Activated CD4-positive, alpha-beta T cell treated with anti-CD3 and anti-CD28 coated beads, Interleukin-2, amount 10 ng/mL, durations not matched to agents 7 days and 5 days (primary cell): Measurements from ENCODE around the gene LGALS9. TPM values are rescaled to one million over a fixed set of nuclear protein-coding genes. Genes with fewer than 3 reads are reported as not detected.
A peak's percentile ranks its signal among the peaks of the same experiment; 100 is the strongest.

Source experiments
- CTCF ChIA-PET: fragments of 350-600 bp; sonication (Branson Sonifier 250); formaldehyde crosslinking; loops from one replicate; lab custom pipeline; 2021; ENCODE audit warnings: antibody characterized with exemption; lab: Charles Lee
- POLR2A ChIA-PET: fragments of 350-600 bp; sonication (Branson Sonifier 250); formaldehyde crosslinking; loops from one replicate; lab custom pipeline; 2021; ENCODE audit warnings: antibody characterized with exemption; lab: Charles Lee
- DNase-seq: peaks from one replicate; pipeline ENCODE4 v3.0.0-alpha.2; 2020
- H3K27ac Mint-ChIP-seq: one replicate; pipeline ENCODE4 v1.8.0; 2021; ENCODE audit warnings: mild to moderate bottlenecking, moderate library complexity, mixed read lengths
- H3K27me3 Mint-ChIP-seq: one replicate; pipeline ENCODE4 v1.8.0; 2021; ENCODE audit warnings: mixed read lengths
- H3K36me3 Mint-ChIP-seq: one replicate; pipeline ENCODE4 v1.8.0; 2021; ENCODE audit warnings: low read depth, mixed read lengths
- H3K4me1 Mint-ChIP-seq: one replicate; pipeline ENCODE4 v1.8.0; 2021; ENCODE audit warnings: mixed read lengths
- H3K4me3 Mint-ChIP-seq: one replicate; pipeline ENCODE4 v1.8.0; 2021; ENCODE audit warnings: mild to moderate bottlenecking, moderate library complexity, mixed read lengths
- H3K9me3 Mint-ChIP-seq: one replicate; pipeline ENCODE4 v1.8.0; 2021; ENCODE audit warnings: mixed read lengths
- total RNA-seq, 2 experiments: library from RNA; stranded (reverse); gene quantifications; one replicate each; pipeline ENCODE4 v1.2.3, GENCODE V29; 2021

LGALS9 gene
- total RNA-seq, result 100 to 1,000 TPM; 223 to 233 TPM

- ChIA-PET CTCF (interaction anchor here (1.5 to 2.4 kb wide), 4 partner anchors 9 to 28 kb away, joined by 3 to 9 read pairs (median 6); no protein-coding TSS in a partner anchor), POLR2A (interaction anchor here (1.2 kb wide), 1 partner anchor 149 kb away, joined by 3 read pairs; no protein-coding TSS in a partner anchor)
- H3K36me3 Mint-ChIP-seq, result peaks cover 35% of the 10 kb centered on the region
- no peaks in the 10 kb centered on the region for H3K27me3 Mint-ChIP-seq
- peak within 1 kb of the TSS; percentile 94 for H3K4me3 Mint-ChIP-seq
- peaks cover 65% of the 10 kb centered on the region for H3K4me1 Mint-ChIP-seq
- H3K9me3 Mint-ChIP-seq, result no peaks in the 10 kb centered on the region
- DNase-seq, result peak; percentile 63
- peak within 1 kb of the TSS; percentile 94 for H3K27ac Mint-ChIP-seq
Observed at GRCh38 chr17:27630607-27631410, at the start of gene LGALS9. Gene LGALS9, plus strand, starts transcription at chr17:27631188. Its CDS starts 78 bp downstream, at chr17:27631266.

DNA sequence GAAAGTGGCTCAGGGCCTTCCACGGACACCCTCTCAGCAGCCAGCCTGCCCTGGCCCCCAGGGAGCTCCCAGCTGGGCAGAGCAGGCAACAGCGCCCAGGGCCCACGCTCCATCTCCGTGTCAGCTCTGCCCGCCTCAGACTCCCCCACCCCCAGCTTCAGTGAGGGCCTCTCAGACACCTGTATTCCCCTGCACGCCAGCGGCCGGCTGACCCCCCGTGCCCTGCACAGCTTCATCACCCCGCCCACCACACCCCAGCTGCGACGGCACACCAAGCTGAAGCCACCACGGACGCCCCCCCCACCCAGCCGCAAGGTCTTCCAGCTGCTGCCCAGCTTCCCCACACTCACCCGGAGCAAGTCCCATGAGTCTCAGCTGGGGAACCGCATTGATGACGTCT is 48.3 kb upstream of the LGALS9 start:
- Mint-ChIP-seq H3K4me1 (peaks cover 39% of the 10 kb centered on the region), H3K27me3 (no peaks in the 10 kb centered on the region), H3K36me3 (peaks cover 2% of the 10 kb centered on the region), H3K4me3 (no peak overlapping the region), H3K27ac (no peak overlapping the region), H3K9me3 (no peaks in the 10 kb centered on the region)
- DNase-seq, result no peak
- ChIA-PET CTCF (interaction anchor here (0.6 kb wide), 1 partner anchor 18 kb away, joined by 3 read pairs; no protein-coding TSS in a partner anchor), POLR2A (interaction anchor here (0.6 kb wide), 1 partner anchor 111 kb away, joined by 4 read pairs; no protein-coding TSS in a partner anchor)

GRCh38 chr17:27585153-27585681 is 45.8 kb upstream of the LGALS9 start:
- Mint-ChIP-seq H3K27me3 (no peaks in the 10 kb centered on the region), H3K9me3 (no peaks in the 10 kb centered on the region), H3K4me1 (peaks cover 16% of the 10 kb centered on the region), H3K36me3 (no peaks in the 10 kb centered on the region), H3K27ac (peak overlapping the region; percentile 25), H3K4me3 (no peak overlapping the region)
- DNase-seq, result no peak
- ChIA-PET CTCF (interaction anchor here (1.6 kb wide), 1 partner anchor 10 kb away, joined by 7 read pairs; no protein-coding TSS in a partner anchor), POLR2A (no interaction called here)

GRCh38 chr17:27585792-27586191 is 45.2 kb upstream of the LGALS9 start:
- no peak overlapping the region for H3K4me3 Mint-ChIP-seq
- no peak for DNase-seq
- no peaks in the 10 kb centered on the region for H3K27me3 Mint-ChIP-seq
- peaks cover 12% of the 10 kb centered on the region for H3K4me1 Mint-ChIP-seq
- ChIA-PET CTCF (interaction anchor here (1.6 kb wide), 1 partner anchor 10 kb away, joined by 7 read pairs; no protein-coding TSS in a partner anchor), POLR2A (no interaction called here)
- H3K27ac Mint-ChIP-seq, result no peak overlapping the region
- no peaks in the 10 kb centered on the region for H3K36me3 Mint-ChIP-seq
- H3K9me3 Mint-ChIP-seq, result no peaks in the 10 kb centered on the region

GRCh38 chr17:27586203-27586721 is 44.7 kb upstream of the LGALS9 start:
- DNase-seq, result no peak
- ChIA-PET POLR2A (no interaction called here), CTCF (interaction anchor here (1.1 to 1.6 kb wide), 3 partner anchors 9 to 232 kb away, joined by 4 to 7 read pairs (median 4); no protein-coding TSS in a partner anchor)
- H3K4me1 Mint-ChIP-seq, result peaks cover 8% of the 10 kb centered on the region
- no peak overlapping the region for H3K4me3 Mint-ChIP-seq
- H3K27ac Mint-ChIP-seq, result no peak overlapping the region
- H3K27me3 Mint-ChIP-seq, result no peaks in the 10 kb centered on the region
- H3K36me3 Mint-ChIP-seq, result no peaks in the 10 kb centered on the region
- H3K9me3 Mint-ChIP-seq, result no peaks in the 10 kb centered on the region

- peaks cover 3% of the 10 kb centered on the region for H3K36me3 Mint-ChIP-seq
- no peaks in the 10 kb centered on the region for H3K4me1 Mint-ChIP-seq
- no peak overlapping the region for H3K4me3 Mint-ChIP-seq
- ChIA-PET POLR2A (no interaction called here), CTCF (interaction anchor here (0.9 to 7.9 kb wide), 3 partner anchors 9 to 234 kb away, joined by 3 to 33 read pairs (median 3); no protein-coding TSS in a partner anchor)
- no peaks in the 10 kb centered on the region for H3K27me3 Mint-ChIP-seq
- no peak for DNase-seq
- H3K9me3 Mint-ChIP-seq, result no peaks in the 10 kb centered on the region
- H3K27ac Mint-ChIP-seq, result no peak overlapping the region
Observed at GRCh38 chr17:27588354-27588753, 42.6 kb upstream of the LGALS9 start.

GRCh38 chr17:27590864-27591263 is 40.1 kb upstream of the LGALS9 start:
- Mint-ChIP-seq H3K9me3 (no peaks in the 10 kb centered on the region), H3K27ac (no peak overlapping the region), H3K4me1 (peaks cover 18% of the 10 kb centered on the region)

DNA sequence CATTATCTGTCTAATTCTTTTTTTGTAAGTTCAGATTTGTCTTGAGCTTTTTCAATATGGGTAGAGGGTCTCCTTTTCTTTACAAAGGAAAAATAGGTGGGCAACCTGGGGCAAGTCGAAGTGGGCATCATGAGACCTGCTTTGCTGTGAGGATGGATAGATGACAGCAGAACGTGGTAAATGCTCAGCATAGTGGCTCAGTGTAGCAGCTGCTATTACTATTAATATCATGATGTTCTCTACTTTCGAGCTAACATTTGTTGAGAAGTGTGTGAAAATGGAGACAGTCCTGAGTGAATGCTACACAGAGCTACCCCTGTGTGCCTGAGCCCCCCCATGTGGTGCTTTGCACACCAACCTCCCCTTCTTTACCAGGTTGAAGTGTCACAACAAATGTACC is 39.0 kb upstream of the LGALS9 start:
- ChIA-PET POLR2A (no interaction called here), CTCF (interaction anchor here (0.6 to 7.9 kb wide), 4 partner anchors 11 to 47 kb away, joined by 3 to 33 read pairs (median 4); no protein-coding TSS in a partner anchor)
- no peaks in the 10 kb centered on the region for H3K9me3 Mint-ChIP-seq
- peaks cover 7% of the 10 kb centered on the region for H3K36me3 Mint-ChIP-seq
- peaks cover 18% of the 10 kb centered on the region for H3K4me1 Mint-ChIP-seq
- no peak for DNase-seq
- H3K4me3 Mint-ChIP-seq, result no peak overlapping the region
- no peak overlapping the region for H3K27ac Mint-ChIP-seq
- no peaks in the 10 kb centered on the region for H3K27me3 Mint-ChIP-seq

More at GRCh38 chr17:27590864-27591263, 40.1 kb upstream of the LGALS9 start:
- ChIA-PET POLR2A (no interaction called here), CTCF (interaction anchor here (0.5 to 7.9 kb wide), 3 partner anchors 9 to 221 kb away, joined by 4 to 33 read pairs (median 7); no protein-coding TSS in a partner anchor)
- H3K4me3 Mint-ChIP-seq, result no peak overlapping the region
- DNase-seq, result no peak
- no peaks in the 10 kb centered on the region for H3K27me3 Mint-ChIP-seq
- peaks cover 7% of the 10 kb centered on the region for H3K36me3 Mint-ChIP-seq

DNA sequence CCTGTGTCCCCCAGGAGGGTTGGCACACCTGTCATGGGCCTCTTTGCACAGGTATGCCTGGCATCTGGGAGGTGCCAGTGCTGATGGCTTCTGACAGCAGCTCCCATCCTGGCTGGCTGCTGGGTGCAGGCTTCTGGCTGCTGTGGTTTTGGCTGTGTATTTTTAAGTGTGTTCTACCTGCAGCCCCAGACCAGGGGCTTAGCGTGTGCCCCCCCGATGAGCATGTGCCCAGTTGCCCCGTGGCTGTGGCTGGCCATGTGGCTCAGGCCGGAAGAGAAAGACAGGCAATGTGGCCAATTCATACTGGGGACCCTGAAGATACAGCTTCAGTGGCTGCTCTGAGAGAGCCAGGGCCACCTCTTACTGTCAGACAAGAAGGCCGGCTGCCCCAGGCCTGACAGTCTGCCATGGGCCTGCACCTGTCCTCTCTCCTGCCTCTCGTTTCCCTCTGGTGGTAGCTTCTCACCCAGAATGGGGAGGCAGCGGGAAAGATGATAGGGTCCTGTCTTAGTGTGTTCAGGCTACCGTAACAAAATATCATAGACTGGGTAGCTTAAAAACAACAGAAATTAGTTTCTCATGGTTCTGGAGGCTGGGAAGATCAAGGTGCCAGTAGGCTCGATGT is 37.6 kb upstream of the LGALS9 start:
- peaks cover 18% of the 10 kb centered on the region for H3K4me1 Mint-ChIP-seq
- H3K27ac Mint-ChIP-seq, result no peak overlapping the region
- no peaks in the 10 kb centered on the region for H3K27me3 Mint-ChIP-seq
- no peaks in the 10 kb centered on the region for H3K9me3 Mint-ChIP-seq
- peaks cover 10% of the 10 kb centered on the region for H3K36me3 Mint-ChIP-seq
- POLR2A ChIA-PET, result no interaction called here
- CTCF ChIA-PET, result interaction anchor here (1.5 to 7.9 kb wide), 2 partner anchors 9 to 14 kb away, joined by 4 to 33 read pairs; no protein-coding TSS in a partner anchor
- no peak for DNase-seq
- H3K4me3 Mint-ChIP-seq, result no peak overlapping the region

- CTCF ChIA-PET, result interaction anchor here (1.2 to 7.9 kb wide), 4 partner anchors 9 to 30 kb away, joined by 3 to 33 read pairs (median 4); no protein-coding TSS in a partner anchor
- H3K27me3 Mint-ChIP-seq, result no peaks in the 10 kb centered on the region
- peaks cover 18% of the 10 kb centered on the region for H3K4me1 Mint-ChIP-seq
- DNase-seq, result no peak
- H3K4me3 Mint-ChIP-seq, result no peak overlapping the region
- H3K36me3 Mint-ChIP-seq, result peaks cover 10% of the 10 kb centered on the region
- H3K27ac Mint-ChIP-seq, result no peak overlapping the region
- no peaks in the 10 kb centered on the region for H3K9me3 Mint-ChIP-seq
- POLR2A ChIA-PET, result no interaction called here
Observed at GRCh38 chr17:27593857-27594255, 37.1 kb upstream of the LGALS9 start.

GRCh38 chr17:27595208-27595607 is 35.8 kb upstream of the LGALS9 start:
- H3K4me1 Mint-ChIP-seq, result peaks cover 20% of the 10 kb centered on the region

GRCh38 chr17:27596096-27596495 is 34.9 kb upstream of the LGALS9 start:
- Mint-ChIP-seq H3K27ac (peak overlapping the region; percentile 47), H3K36me3 (peaks cover 13% of the 10 kb centered on the region), H3K4me1 (peaks cover 23% of the 10 kb centered on the region), H3K4me3 (no peak overlapping the region), H3K27me3 (no peaks in the 10 kb centered on the region), H3K9me3 (no peaks in the 10 kb centered on the region)
- DNase-seq, result no peak
- CTCF ChIA-PET, result interaction anchor here (0.6 to 2.2 kb wide), 6 partner anchors 10 to 241 kb away, joined by 3 to 7 read pairs (median 3); partner anchors contain the start of gene KSR1
- POLR2A ChIA-PET, result no interaction called here

More at GRCh38 chr17:27595208-27595607, 35.8 kb upstream of the LGALS9 start:
- H3K27ac Mint-ChIP-seq, result peak overlapping the region; percentile 75
- no peak overlapping the region for H3K4me3 Mint-ChIP-seq
- H3K9me3 Mint-ChIP-seq, result no peaks in the 10 kb centered on the region
- CTCF ChIA-PET, result interaction anchor here (0.6 to 1.9 kb wide), 8 partner anchors 9 to 240 kb away, joined by 3 to 7 read pairs (median 3); no protein-coding TSS in a partner anchor
- POLR2A ChIA-PET, result no interaction called here
- DNase-seq, result no peak
- no peaks in the 10 kb centered on the region for H3K27me3 Mint-ChIP-seq
- peaks cover 10% of the 10 kb centered on the region for H3K36me3 Mint-ChIP-seq
